Measurements from ENCODE around the gene TNRC18.
"Not testable (repeated sequence)": the region's sequence is repeated elsewhere in the genome, so short reads cannot be mapped to it uniquely, and the experiment has no call there.

- TF ChIP-seq EZH2 (IDR thresholded peaks at IDR 0.05; ENCODE audit: insufficient read depth, poor library complexity, severe bottlenecking); EZH2phosphoT487 (IDR thresholded peaks at IDR 0.05; ENCODE audit: insufficient read depth, low read depth): not testable (repeated sequence)
Observed at GRCh38 chr7:5471623-5472022, 48.0 kb upstream of the TNRC18 start.

All from GM23248 (cell line).